K562 (cell line): ENCODE data around the gene PPM1H.

Experiments used
- TOE1 ChIP-seq, 2 experiments: fragments of 450-650 bp in 1 of 2; sonication (generic) in 1 of 2; formaldehyde crosslinking in 1 of 2; IDR thresholded peaks; 2 replicates each; pipeline versions ENCODE4 v1.7.1 to v1.8.0; 2016 to 2022; ENCODE audit warnings: borderline replicate concordance in 2 of 2, mild to moderate bottlenecking in 2 of 2, antibody characterized with exemption in 1 of 2, inconsistent platforms in 1 of 2, low read depth in 1 of 2, missing genetic modification reagents in 1 of 2, moderate library complexity in 1 of 2
- YY1 ChIP-seq, 3 experiments: IDR thresholded peaks; 2 replicates each; pipeline ENCODE4 v1.6.1; 2011; ENCODE audit warnings: low read length in 2 of 3, mild to moderate bottlenecking in 2 of 3, moderate library complexity in 2 of 3, borderline replicate concordance in 1 of 3, control low read depth in 1 of 3, low read depth in 1 of 3; ENCODE audit not compliant: insufficient read depth in 3 of 3, insufficient replicate concordance in 2 of 3, control insufficient read depth in 1 of 3, insufficient read length in 1 of 3; ENCODE audit errors: extremely low read depth in 1 of 3
- TF ChIP-seq, protein P1 (sequence below), 3 experiments: IDR thresholded peaks in 2 of 3; conservative IDR thresholded peaks in 1 of 3; 2 replicates each; pipeline ENCODE4 v1.5.1; 2011 to 2012; ENCODE audit warnings: low read length in 3 of 3, mild to moderate bottlenecking in 3 of 3, control low read depth in 2 of 3, improper control_type of control experiment in 1 of 3, inconsistent platforms in 1 of 3, low read depth in 1 of 3, mixed read lengths in 1 of 3, moderate library complexity in 1 of 3; ENCODE audit not compliant: insufficient read depth in 2 of 3
- TF ChIP-seq, protein P2 (sequence below), 2 experiments: fragments of 450-650 bp in 1 of 2; sonication (generic) in 1 of 2; formaldehyde crosslinking in 1 of 2; IDR thresholded peaks; 2 replicates each; pipeline versions ENCODE4 v1.7.1 to v1.9.0; 2016 to 2022; ENCODE audit warnings: inconsistent platforms in 1 of 2, mild to moderate bottlenecking in 1 of 2, missing genetic modification reagents in 1 of 2
- TF ChIP-seq, protein P3 (sequence below): fragments of 450-650 bp; formaldehyde crosslinking; conservative IDR thresholded peaks from 2 replicates; pipeline ENCODE4 v1.4.0; 2022; ENCODE audit warnings: mild to moderate bottlenecking, missing genetic modification characterization

DNA sequence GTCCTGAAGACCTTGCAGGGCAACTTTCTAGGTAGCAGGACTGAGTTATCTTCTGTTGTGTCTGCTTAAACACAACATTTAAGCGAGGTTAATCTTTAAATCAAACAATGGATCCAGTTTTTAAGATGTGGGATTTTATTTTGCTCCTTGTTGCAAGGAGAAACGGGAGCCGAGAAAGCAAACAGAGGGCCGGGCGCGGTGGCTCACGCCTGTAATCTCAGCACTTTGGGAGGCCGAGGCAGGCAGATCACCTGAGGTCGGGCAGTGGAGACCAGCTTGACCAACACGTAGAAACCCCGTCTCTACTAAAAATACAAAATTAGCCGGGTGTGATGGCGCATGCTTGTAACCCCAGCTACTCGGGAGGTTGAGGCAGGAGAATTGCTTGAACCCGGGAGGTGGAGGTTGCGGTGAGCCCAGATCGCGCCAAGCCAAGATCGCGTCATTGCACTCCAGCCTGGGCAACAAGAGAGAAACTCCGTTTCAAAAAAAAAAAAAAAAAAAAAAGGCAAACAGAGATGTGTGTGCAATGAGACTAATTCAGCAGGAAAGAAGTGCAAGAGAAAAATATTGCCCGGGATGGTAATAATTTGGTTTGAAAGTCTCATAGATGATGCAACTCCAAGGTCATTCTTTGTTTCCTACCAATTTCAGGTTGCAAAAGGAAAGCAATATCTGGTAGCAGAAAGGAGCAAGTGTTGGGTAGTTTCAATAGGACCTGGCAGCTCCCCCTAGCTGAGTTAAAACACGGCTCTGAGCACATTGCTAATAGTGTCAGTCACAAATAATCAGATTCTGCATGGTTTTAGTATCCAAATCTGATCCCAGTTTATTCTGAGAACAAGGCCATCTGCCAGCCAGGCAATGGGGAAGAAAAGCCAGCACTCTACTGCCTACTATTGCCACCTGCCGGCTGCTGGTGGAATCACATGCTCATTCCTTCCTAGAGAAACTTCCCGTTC is 141.4 kb downstream of the PPM1H start:
- TF ChIP-seq YY1 (IDR thresholded peaks at IDR 0.05; ENCODE audit: borderline replicate concordance in 1 of 3, control insufficient read depth in 1 of 3, extremely low read depth in 1 of 3, insufficient read depth in 3 of 3, insufficient read length in 1 of 3, insufficient replicate concordance in 2 of 3, low read depth in 1 of 3, low read length in 2 of 3) (no peak), TOE1 (IDR thresholded peaks at IDR 0.05; ENCODE audit: borderline replicate concordance) (no peak), TOE1 (CRISPR knock-in tag; IDR thresholded peaks at IDR 0.05; ENCODE audit: borderline replicate concordance, low read depth) (no peak)
- TF ChIP-seq, protein P1, sequence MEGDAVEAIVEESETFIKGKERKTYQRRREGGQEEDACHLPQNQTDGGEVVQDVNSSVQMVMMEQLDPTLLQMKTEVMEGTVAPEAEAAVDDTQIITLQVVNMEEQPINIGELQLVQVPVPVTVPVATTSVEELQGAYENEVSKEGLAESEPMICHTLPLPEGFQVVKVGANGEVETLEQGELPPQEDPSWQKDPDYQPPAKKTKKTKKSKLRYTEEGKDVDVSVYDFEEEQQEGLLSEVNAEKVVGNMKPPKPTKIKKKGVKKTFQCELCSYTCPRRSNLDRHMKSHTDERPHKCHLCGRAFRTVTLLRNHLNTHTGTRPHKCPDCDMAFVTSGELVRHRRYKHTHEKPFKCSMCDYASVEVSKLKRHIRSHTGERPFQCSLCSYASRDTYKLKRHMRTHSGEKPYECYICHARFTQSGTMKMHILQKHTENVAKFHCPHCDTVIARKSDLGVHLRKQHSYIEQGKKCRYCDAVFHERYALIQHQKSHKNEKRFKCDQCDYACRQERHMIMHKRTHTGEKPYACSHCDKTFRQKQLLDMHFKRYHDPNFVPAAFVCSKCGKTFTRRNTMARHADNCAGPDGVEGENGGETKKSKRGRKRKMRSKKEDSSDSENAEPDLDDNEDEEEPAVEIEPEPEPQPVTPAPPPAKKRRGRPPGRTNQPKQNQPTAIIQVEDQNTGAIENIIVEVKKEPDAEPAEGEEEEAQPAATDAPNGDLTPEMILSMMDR (IDR thresholded peaks at IDR 0.05 in 2 of 3, conservative IDR thresholded peaks at IDR 0.05 in 1 of 3; ENCODE audit: insufficient read depth in 2 of 3, low read depth in 1 of 3, low read length in 3 of 3) = peak; percentile 80 to 92 (median 86)
- TF ChIP-seq, protein P2, sequence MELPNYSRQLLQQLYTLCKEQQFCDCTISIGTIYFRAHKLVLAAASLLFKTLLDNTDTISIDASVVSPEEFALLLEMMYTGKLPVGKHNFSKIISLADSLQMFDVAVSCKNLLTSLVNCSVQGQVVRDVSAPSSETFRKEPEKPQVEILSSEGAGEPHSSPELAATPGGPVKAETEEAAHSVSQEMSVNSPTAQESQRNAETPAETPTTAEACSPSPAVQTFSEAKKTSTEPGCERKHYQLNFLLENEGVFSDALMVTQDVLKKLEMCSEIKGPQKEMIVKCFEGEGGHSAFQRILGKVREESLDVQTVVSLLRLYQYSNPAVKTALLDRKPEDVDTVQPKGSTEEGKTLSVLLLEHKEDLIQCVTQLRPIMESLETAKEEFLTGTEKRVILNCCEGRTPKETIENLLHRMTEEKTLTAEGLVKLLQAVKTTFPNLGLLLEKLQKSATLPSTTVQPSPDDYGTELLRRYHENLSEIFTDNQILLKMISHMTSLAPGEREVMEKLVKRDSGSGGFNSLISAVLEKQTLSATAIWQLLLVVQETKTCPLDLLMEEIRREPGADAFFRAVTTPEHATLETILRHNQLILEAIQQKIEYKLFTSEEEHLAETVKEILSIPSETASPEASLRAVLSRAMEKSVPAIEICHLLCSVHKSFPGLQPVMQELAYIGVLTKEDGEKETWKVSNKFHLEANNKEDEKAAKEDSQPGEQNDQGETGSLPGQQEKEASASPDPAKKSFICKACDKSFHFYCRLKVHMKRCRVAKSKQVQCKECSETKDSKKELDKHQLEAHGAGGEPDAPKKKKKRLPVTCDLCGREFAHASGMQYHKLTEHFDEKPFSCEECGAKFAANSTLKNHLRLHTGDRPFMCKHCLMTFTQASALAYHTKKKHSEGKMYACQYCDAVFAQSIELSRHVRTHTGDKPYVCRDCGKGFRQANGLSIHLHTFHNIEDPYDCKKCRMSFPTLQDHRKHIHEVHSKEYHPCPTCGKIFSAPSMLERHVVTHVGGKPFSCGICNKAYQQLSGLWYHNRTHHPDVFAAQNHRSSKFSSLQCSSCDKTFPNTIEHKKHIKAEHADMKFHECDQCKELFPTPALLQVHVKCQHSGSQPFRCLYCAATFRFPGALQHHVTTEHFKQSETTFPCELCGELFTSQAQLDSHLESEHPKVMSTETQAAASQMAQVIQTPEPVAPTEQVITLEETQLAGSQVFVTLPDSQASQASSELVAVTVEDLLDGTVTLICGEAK (IDR thresholded peaks at IDR 0.05) = no peak
- TF ChIP-seq, protein P2 (CRISPR knock-in tag; IDR thresholded peaks at IDR 0.05) = no peak
- TF ChIP-seq, protein P3, sequence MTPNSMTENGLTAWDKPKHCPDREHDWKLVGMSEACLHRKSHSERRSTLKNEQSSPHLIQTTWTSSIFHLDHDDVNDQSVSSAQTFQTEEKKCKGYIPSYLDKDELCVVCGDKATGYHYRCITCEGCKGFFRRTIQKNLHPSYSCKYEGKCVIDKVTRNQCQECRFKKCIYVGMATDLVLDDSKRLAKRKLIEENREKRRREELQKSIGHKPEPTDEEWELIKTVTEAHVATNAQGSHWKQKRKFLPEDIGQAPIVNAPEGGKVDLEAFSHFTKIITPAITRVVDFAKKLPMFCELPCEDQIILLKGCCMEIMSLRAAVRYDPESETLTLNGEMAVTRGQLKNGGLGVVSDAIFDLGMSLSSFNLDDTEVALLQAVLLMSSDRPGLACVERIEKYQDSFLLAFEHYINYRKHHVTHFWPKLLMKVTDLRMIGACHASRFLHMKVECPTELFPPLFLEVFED (CRISPR knock-in tag) = no peak
